GM12891 (cell line): Measurements from ENCODE around the gene HDDC3.

ENCODE experiments used
- POLR2A ChIP-seq: IDR thresholded peaks from 2 replicates; pipeline ENCODE4 v1.6.1; 2011; ENCODE audit warnings: low read depth, low read length, control low read depth
- POLR2AphosphoS5 ChIP-seq: IDR thresholded peaks from 2 replicates; pipeline ENCODE4 v1.6.1; 2011; ENCODE audit warnings: low read depth, low read length, control low read depth
- POU2F2 ChIP-seq: IDR thresholded peaks from 2 replicates; pipeline ENCODE4 v1.6.1; 2011; ENCODE audit warnings: low read depth, mild to moderate bottlenecking, control low read depth, low read length, moderate library complexity
- SPI1 ChIP-seq: IDR thresholded peaks from 2 replicates; pipeline ENCODE4 v1.6.1; 2011; ENCODE audit warnings: low read depth, low read length, control low read depth
- TAF1 ChIP-seq: IDR thresholded peaks from 2 replicates; pipeline ENCODE4 v1.6.1; 2011; ENCODE audit warnings: low read depth, low read length, control low read depth

- TF ChIP-seq POLR2A (no peak), SPI1 (no peak), POLR2AphosphoS5 (no peak), POU2F2 (no peak), TAF1 (no peak)
Observed at GRCh38 chr15:90916461-90916860, 15.9 kb downstream of the HDDC3 start.
